WERI-Rb-1 (cell line): ENCODE measurements around the gene LANCL3.
"Not testable (repeated sequence)": the region's sequence is repeated elsewhere in the genome, so short reads cannot be mapped to it uniquely, and the experiment has no call there.

Source experiments
- DNase-seq: peaks from one replicate; pipeline ENCODE4 v3.0.0-alpha.2; 2020
- H3K27ac ChIP-seq: fragments of 250-450 bp; sonication (Bioruptor Pico); 2 replicates; pipeline ENCODE4 v1.5.1; 2020; ENCODE audit warnings: mild to moderate bottlenecking, moderate library complexity
- H3K27me3 ChIP-seq: fragments of 250-450 bp; sonication (Bioruptor Pico); 2 replicates; pipeline ENCODE4 v1.5.1; 2021; ENCODE audit warnings: mild to moderate bottlenecking, low read depth, moderate library complexity; ENCODE audit not compliant: insufficient read depth, severe bottlenecking
- H3K36me3 ChIP-seq: fragments of 250-450 bp; sonication (Bioruptor Pico); 2 replicates; pipeline ENCODE4 v1.5.1; 2020; ENCODE audit warnings: mild to moderate bottlenecking, moderate library complexity
- H3K4me3 ChIP-seq: 2 replicates; pipeline ENCODE4 v1.5.1; 2011; ENCODE audit warnings: low read depth, mild to moderate bottlenecking, control low read depth, low read length
- H3K9me3 ChIP-seq: fragments of 250-450 bp; sonication (Bioruptor Pico); 2 replicates; pipeline ENCODE4 v1.5.1; 2021; ENCODE audit warnings: mild to moderate bottlenecking, moderate library complexity; ENCODE audit not compliant: severe bottlenecking
- CTCF ChIP-seq: IDR thresholded peaks from 2 replicates; pipeline ENCODE4 v1.5.1; 2011; ENCODE audit warnings: low read depth, mild to moderate bottlenecking, control low read depth, inconsistent platforms, low read length

The LANCL3 gene

GRCh38 chrX:37553476-37553875 is 18.0 kb upstream of the LANCL3 start:
- H3K27me3 ChIP-seq = no peaks in the 10 kb centered on the region

GRCh38 chrX:37565254-37565653 is 6.2 kb upstream of the LANCL3 start:
- not testable (repeated sequence) for H3K4me3 ChIP-seq, H3K9me3 ChIP-seq, H3K27me3 ChIP-seq, DNase-seq, H3K36me3 ChIP-seq, H3K27ac ChIP-seq

More at GRCh38 chrX:37553476-37553875, 18.0 kb upstream of the LANCL3 start:
- no peak for TF ChIP-seq CTCF
- peak; percentile 67 for DNase-seq
- H3K36me3 ChIP-seq = no peaks in the 10 kb centered on the region
- no peak overlapping the region for H3K27ac ChIP-seq
- no peaks in the 10 kb centered on the region for H3K9me3 ChIP-seq
- no peak overlapping the region for H3K4me3 ChIP-seq

- not testable (repeated sequence) for H3K36me3 ChIP-seq, DNase-seq, H3K27me3 ChIP-seq, H3K27ac ChIP-seq, H3K9me3 ChIP-seq, H3K4me3 ChIP-seq
These were observed 1.1 kb upstream of the LANCL3 start for GRCh38 chrX:37570349-37570748.

GRCh38 chrX:37572108-37572587 is 687 bp downstream of the LANCL3 start:
- H3K27ac ChIP-seq, H3K4me3 ChIP-seq, H3K36me3 ChIP-seq, H3K27me3 ChIP-seq, H3K9me3 ChIP-seq: not testable (repeated sequence)
- TF ChIP-seq CTCF = 0 out of 2 replicates have a peak, but pooled peaks have one; percentile 6
- DNase-seq = peak; percentile 8

- H3K27ac ChIP-seq, H3K36me3 ChIP-seq, H3K9me3 ChIP-seq, H3K4me3 ChIP-seq, H3K27me3 ChIP-seq, DNase-seq: not testable (repeated sequence)
These were observed 1.7 kb downstream of the LANCL3 start for GRCh38 chrX:37573121-37573520.

GRCh38 chrX:37578045-37578444 is 6.6 kb downstream of the LANCL3 start:
- no peak for DNase-seq

GRCh38 chrX:37580080-37580479 is 8.6 kb downstream of the LANCL3 start:
- Histone ChIP-seq H3K4me3 (no peak overlapping the region), H3K9me3 (no peaks in the 10 kb centered on the region), H3K36me3 (no peaks in the 10 kb centered on the region), H3K27ac (no peak overlapping the region), H3K27me3 (no peaks in the 10 kb centered on the region)
- TF ChIP-seq CTCF = no peak
- no peak for DNase-seq

More at GRCh38 chrX:37578045-37578444, 6.6 kb downstream of the LANCL3 start:
- Histone ChIP-seq H3K27me3 (no peaks in the 10 kb centered on the region), H3K4me3 (no peak overlapping the region), H3K27ac (no peak overlapping the region), H3K9me3 (no peaks in the 10 kb centered on the region), H3K36me3 (no peaks in the 10 kb centered on the region)
- TF ChIP-seq CTCF = no peak

GRCh38 chrX:37587337-37587736 is 15.9 kb downstream of the LANCL3 start:
- H3K36me3 ChIP-seq, H3K27ac ChIP-seq, H3K27me3 ChIP-seq, H3K4me3 ChIP-seq, H3K9me3 ChIP-seq, DNase-seq: not testable (repeated sequence)
